HFFc6 (cell line): ENCODE measurements around the gene SUFU. TPM values are rescaled to one million over a fixed set of nuclear protein-coding genes. Genes with fewer than 3 reads are reported as not detected.
"Not testable (repeated sequence)": the region's sequence is repeated elsewhere in the genome, so short reads cannot be mapped to it uniquely, and the experiment has no call there.

Experiments used
- DNase-seq: peaks from one replicate; pipeline ENCODE4 v3.0.0-alpha.2; 2018
- H3K27ac Mint-ChIP-seq: 2 replicates; pipeline ENCODE4 v1.8.0; 2020; ENCODE audit warnings: mild to moderate bottlenecking, mixed read lengths
- H3K27me3 Mint-ChIP-seq: 2 replicates; pipeline ENCODE4 v1.8.0; 2021; ENCODE audit warnings: mild to moderate bottlenecking, moderate library complexity, mixed read lengths; ENCODE audit not compliant: insufficient read depth
- H3K36me3 Mint-ChIP-seq: 2 replicates; pipeline ENCODE4 v1.8.0; 2021; ENCODE audit warnings: low read depth, mixed read lengths
- H3K4me1 Mint-ChIP-seq: 2 replicates; pipeline ENCODE4 v1.8.0; 2020; ENCODE audit warnings: low read depth, mixed read lengths
- H3K4me3 Mint-ChIP-seq: 2 replicates; pipeline ENCODE4 v1.8.0; 2020; ENCODE audit warnings: mild to moderate bottlenecking, moderate library complexity, mixed read lengths
- H3K9me3 Mint-ChIP-seq: 2 replicates; pipeline ENCODE4 v1.8.0; 2020; ENCODE audit warnings: mild to moderate bottlenecking, mixed read lengths
- total RNA-seq, 6 experiments: library from RNA; stranded (reverse); fragmentation: NEBNext Ultra II Directional; extraction: Animal tissue kit (Norgen Biotek cat#: 25700); gene quantifications; 2 replicates in 1 of 6; 3 replicates in 5 of 6; pipeline ENCODE4 v1.2.3, GENCODE V29; 2021
- TF ChIP-seq, protein P1 (sequence below): fragments of 200-600 bp; sonication (generic); IDR thresholded peaks from 2 replicates; pipeline ENCODE4 v1.5.0; 2021; ENCODE audit warnings: antibody characterized with exemption, mild to moderate bottlenecking

Gene SUFU
- total RNA-seq, 6 experiments from 2014 or later = 12.8 to 16.8 (median 15.2) TPM

DNA sequence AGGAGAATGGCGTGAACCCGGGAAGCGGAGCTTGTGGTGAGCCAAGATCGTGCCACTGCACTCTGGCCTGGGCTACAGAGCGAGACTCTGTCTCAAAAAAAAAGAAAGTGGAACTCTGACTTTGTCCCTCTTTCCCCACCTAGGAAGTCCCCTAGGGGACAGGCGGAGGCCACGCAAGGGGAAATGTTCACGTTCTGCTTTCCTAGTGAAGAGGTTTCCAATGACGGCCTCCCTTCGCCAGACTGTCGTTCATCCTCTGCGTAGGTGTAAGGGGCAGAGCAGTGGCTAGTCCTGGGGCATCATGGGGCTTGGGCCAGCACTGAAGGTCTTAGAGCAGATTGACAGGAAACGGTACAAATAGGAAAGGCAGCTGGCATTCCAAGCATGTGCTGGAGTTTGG, 30.6 kb downstream of the SUFU start:
- TF ChIP-seq, protein P1, sequence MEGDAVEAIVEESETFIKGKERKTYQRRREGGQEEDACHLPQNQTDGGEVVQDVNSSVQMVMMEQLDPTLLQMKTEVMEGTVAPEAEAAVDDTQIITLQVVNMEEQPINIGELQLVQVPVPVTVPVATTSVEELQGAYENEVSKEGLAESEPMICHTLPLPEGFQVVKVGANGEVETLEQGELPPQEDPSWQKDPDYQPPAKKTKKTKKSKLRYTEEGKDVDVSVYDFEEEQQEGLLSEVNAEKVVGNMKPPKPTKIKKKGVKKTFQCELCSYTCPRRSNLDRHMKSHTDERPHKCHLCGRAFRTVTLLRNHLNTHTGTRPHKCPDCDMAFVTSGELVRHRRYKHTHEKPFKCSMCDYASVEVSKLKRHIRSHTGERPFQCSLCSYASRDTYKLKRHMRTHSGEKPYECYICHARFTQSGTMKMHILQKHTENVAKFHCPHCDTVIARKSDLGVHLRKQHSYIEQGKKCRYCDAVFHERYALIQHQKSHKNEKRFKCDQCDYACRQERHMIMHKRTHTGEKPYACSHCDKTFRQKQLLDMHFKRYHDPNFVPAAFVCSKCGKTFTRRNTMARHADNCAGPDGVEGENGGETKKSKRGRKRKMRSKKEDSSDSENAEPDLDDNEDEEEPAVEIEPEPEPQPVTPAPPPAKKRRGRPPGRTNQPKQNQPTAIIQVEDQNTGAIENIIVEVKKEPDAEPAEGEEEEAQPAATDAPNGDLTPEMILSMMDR = no peak
- Mint-ChIP-seq H3K27ac (no peak overlapping the region), H3K4me3 (no peak overlapping the region), H3K27me3 (peaks cover 2% of the 10 kb centered on the region; the same call in 1 of the 2 replicates), H3K9me3 (no peaks in the 10 kb centered on the region), H3K36me3 (peaks cover 6% of the 10 kb centered on the region), H3K4me1 (peaks cover 1% of the 10 kb centered on the region)
- DNase-seq = no peak

DNA sequence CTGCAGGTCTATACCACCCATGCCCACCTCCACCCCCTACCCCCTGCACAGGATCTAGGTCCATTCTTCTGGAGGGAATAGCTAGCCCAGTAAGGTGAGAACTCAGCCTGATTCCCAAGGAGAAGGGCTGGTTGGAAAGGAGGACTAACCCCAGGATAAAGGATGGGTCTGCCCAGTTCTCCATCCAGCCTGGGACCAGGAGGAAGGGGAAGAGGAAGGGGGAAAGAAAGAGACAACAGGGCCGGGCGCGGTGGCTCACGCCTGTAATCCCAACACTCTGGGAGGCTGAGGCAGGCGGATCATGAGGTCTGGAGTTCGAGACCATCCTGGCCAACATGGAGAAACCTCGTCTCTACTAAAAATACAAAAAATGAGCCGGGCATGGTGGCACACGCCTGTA, 31.2 kb downstream of the SUFU start:
- not testable (repeated sequence) for H3K4me1 Mint-ChIP-seq, DNase-seq, H3K4me3 Mint-ChIP-seq, H3K36me3 Mint-ChIP-seq, H3K27ac Mint-ChIP-seq, H3K9me3 Mint-ChIP-seq, H3K27me3 Mint-ChIP-seq

DNA sequence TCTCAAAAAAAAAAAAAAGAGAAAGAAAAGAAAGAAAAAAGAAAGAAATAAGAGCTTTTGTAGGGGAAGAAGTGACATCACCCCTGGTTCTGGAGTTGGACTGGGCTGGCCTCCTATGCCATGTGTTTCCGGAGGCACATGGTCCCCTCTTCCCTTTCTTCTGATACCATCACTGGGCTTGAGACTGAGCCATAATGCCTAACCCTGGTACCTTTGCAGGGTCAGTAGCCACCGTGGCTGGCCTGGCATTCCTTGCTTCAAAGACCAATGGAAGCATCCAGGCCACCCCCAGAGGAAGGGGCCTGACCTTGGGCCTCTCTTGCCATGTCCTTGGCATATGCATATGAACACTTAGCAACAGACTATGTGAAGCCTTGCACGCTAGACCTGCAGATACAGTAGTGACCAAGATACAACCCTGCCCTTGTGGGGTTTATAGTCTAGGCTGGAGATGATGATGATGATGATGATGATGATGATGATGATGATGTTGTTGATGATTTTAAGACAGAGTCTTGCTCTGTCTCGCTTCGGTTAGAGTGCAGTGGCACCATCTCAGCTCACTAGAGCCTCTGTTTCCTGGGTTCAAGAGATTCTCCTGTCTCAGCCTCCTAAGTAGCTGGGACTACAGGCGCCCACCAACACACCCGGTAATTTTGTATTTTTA, 31.8 kb downstream of the SUFU start:
- H3K27me3 Mint-ChIP-seq = peaks cover 2% of the 10 kb centered on the region; the same call in 1 of the 2 replicates
- TF ChIP-seq, protein P1 = no peak
- no peaks in the 10 kb centered on the region for H3K9me3 Mint-ChIP-seq
- no peak for DNase-seq
- no peaks in the 10 kb centered on the region for H3K4me1 Mint-ChIP-seq
- no peak overlapping the region for H3K27ac Mint-ChIP-seq
- peaks cover 6% of the 10 kb centered on the region for H3K36me3 Mint-ChIP-seq
- no peak overlapping the region for H3K4me3 Mint-ChIP-seq

DNA sequence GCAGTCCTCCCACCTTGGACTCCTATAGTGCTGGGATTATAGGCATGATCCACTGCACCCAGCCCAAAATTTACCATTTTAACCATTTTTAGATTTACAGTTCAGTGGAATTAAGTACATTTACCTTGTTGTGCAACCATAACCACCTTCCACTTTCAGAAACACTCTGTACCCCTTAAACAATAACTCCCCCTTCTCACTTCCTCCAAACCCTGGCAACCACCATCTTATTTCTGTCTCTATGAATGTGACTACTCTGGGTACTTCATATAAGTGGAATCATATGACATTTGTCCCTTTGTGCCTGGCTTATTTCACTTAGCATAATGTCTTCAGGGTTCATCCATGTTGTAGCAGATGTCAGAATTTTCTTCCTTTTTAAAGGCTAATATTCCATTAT, 33.6 kb downstream of the SUFU start:
- Mint-ChIP-seq H3K27ac (no peak overlapping the region), H3K36me3 (peaks cover 6% of the 10 kb centered on the region), H3K9me3 (no peaks in the 10 kb centered on the region), H3K4me3 (no peak overlapping the region), H3K4me1 (peaks cover under 1% of the 10 kb centered on the region; the same call in 1 of the 2 replicates), H3K27me3 (no peaks in the 10 kb centered on the region)
- TF ChIP-seq, protein P1 = no peak
- no peak for DNase-seq

DNA sequence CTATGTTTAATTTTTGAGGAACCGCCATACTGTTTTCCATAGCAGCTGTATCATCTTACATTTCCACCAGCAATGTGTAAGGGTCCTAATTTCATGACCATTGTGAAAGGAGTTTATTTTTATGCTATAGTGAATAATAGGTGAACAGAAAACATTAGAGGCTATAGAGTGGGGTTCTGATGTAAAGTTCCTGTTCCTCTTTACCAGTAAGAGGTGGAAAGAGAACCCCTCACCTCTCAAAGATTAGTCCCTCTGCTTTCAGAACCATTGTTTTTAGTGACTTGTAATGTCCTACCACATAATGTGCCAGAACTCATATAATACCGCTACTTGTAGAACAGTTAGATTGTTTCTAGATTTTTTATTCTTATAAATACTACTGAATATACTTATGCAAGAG, 34.2 kb downstream of the SUFU start:
- Mint-ChIP-seq H3K9me3 (no peaks in the 10 kb centered on the region), H3K4me3 (no peak overlapping the region), H3K4me1 (peaks cover 6% of the 10 kb centered on the region), H3K27me3 (no peaks in the 10 kb centered on the region), H3K27ac (no peak overlapping the region), H3K36me3 (peaks cover under 1% of the 10 kb centered on the region)
- TF ChIP-seq, protein P1 = no peak
- no peak for DNase-seq

DNA sequence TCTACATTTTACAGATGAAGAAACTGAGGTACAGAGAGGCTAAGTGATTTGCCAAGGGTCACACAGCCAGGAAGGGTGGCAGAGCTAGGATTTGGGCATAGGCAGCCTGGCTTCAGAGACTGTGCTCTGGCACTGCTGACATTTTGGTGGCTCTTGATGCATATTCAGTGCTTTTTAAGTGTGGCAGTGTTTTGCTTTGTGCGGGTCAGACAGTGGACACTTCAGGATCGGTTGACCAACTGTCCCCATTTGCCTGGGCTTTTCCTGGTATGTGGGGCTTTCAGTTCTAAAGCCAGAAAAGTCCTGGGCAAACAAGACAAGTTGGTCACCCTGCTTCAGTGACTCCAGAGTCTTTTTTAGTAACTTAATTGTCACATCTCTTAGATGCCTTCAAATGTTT, 35.0 kb downstream of the SUFU start:
- Mint-ChIP-seq H3K36me3 (no peaks in the 10 kb centered on the region), H3K9me3 (no peaks in the 10 kb centered on the region), H3K4me3 (no peak overlapping the region), H3K27ac (no peak overlapping the region), H3K27me3 (no peaks in the 10 kb centered on the region), H3K4me1 (peaks cover 9% of the 10 kb centered on the region)
- TF ChIP-seq, protein P1 = no peak
- DNase-seq = no peak
